M059J (cell line): ENCODE results near the gene RPL35A. TPM values are rescaled to one million over a fixed set of nuclear protein-coding genes. Genes with fewer than 3 reads are reported as not detected.

ENCODE experiments used
- total RNA-seq: library from RNA; depleted of rRNA; stranded (reverse); fragments of >200 nt; shearing (Covaris generic); gene quantifications from 2 replicates; pipeline ENCODE4 v1.2.3, GENCODE V29; 2014; rRNA removed

The RPL35A gene
- total RNA-seq, 1 experiment from 2014 or later = 851 TPM

Other genes with a start within 250 kb of the RPL35A start
- gene RUBCN, start 213.3 kb upstream of the RPL35A start, total RNA-seq = 38.7 and 53.1 TPM in 2 replicates
- 51.2 and 62.4 TPM in 2 replicates for gene FYTTD1, start 200.3 kb upstream of the RPL35A start, total RNA-seq
- gene LRCH3, start 158.9 kb upstream of the RPL35A start, total RNA-seq = 23.6 and 24.4 TPM in 2 replicates
- gene LMLN, start 10.0 kb downstream of the RPL35A start, total RNA-seq = 7.1 and 7.7 TPM in 2 replicates